NOMO-1 (cell line): Measurements from ENCODE around the gene CAMK2A.

Experiments
- DNase-seq, 2 experiments: peaks; one replicate each; lab custom pipeline; 2025; ENCODE audit not compliant: unreplicated experiment in 2 of 2; lab: John Stamatoyannopoulos, UW

CAMK2A gene

GRCh38 chr5:150301901-150302300 lies 12.3 kb upstream of the CAMK2A start:
- DNase-seq, result no peak

- no peak for DNase-seq
Observed at GRCh38 chr5:150301170-150301505, 11.6 kb upstream of the CAMK2A start.

- no peak for DNase-seq
Observed at GRCh38 chr5:150300496-150301169, 11.1 kb upstream of the CAMK2A start.

- DNase-seq, result no peak
Observed at GRCh38 chr5:150299571-150300327, 10.2 kb upstream of the CAMK2A start.

GRCh38 chr5:150298701-150299451 lies 9.3 kb upstream of the CAMK2A start:
- DNase-seq, result no peak

- DNase-seq, result no peak
Observed at GRCh38 chr5:150297934-150298595, 8.5 kb upstream of the CAMK2A start.

GRCh38 chr5:150297236-150297890 lies 7.8 kb upstream of the CAMK2A start:
- no peak for DNase-seq

- no peak for DNase-seq
Observed at GRCh38 chr5:150296496-150296895, 6.9 kb upstream of the CAMK2A start.

- DNase-seq, result no peak
Observed at GRCh38 chr5:150295741-150296486, 6.3 kb upstream of the CAMK2A start.

- no peak for DNase-seq
Observed at GRCh38 chr5:150295172-150295634, 5.6 kb upstream of the CAMK2A start.

GRCh38 chr5:150294551-150295071 lies 5.0 kb upstream of the CAMK2A start:
- no peak for DNase-seq

GRCh38 chr5:150293091-150293941 lies 3.7 kb upstream of the CAMK2A start:
- DNase-seq, result no peak

GRCh38 chr5:150291388-150292385 lies 2.1 kb upstream of the CAMK2A start:
- no peak for DNase-seq

GRCh38 chr5:150288791-150289190 lies 782 bp downstream of the CAMK2A start:
- DNase-seq, result no peak

GRCh38 chr5:150288361-150288760 lies 1.2 kb downstream of the CAMK2A start:
- no peak for DNase-seq

GRCh38 chr5:150286820-150287219 lies 2.8 kb downstream of the CAMK2A start:
- DNase-seq, result no peak

- DNase-seq, result no peak
Observed at GRCh38 chr5:150285114-150285513, 4.5 kb downstream of the CAMK2A start.

- DNase-seq, result no peak
Observed at GRCh38 chr5:150284311-150284710, 5.3 kb downstream of the CAMK2A start.
